ENCODE measurements around the gene ARL16.

GRCh38 chr17:81717049-81717765, 33.6 kb upstream of the ARL16 start:
- TF ChIP-seq CTCF (IDR thresholded peaks at IDR 0.05; ENCODE audit: insufficient read depth, low read length) (no peak), POLR2AphosphoS5 (IDR thresholded peaks at IDR 0.05; ENCODE audit: low read depth) (no peak), SPI1 (IDR thresholded peaks at IDR 0.05; ENCODE audit: borderline replicate concordance, low read depth) (no peak)

Data from HL-60 (cell line).